ENCODE results near the gene ZNF780A.
"Not testable (repeated sequence)": the region's sequence is repeated elsewhere in the genome, so short reads cannot be mapped to it uniquely, and the experiment has no call there.

DNA sequence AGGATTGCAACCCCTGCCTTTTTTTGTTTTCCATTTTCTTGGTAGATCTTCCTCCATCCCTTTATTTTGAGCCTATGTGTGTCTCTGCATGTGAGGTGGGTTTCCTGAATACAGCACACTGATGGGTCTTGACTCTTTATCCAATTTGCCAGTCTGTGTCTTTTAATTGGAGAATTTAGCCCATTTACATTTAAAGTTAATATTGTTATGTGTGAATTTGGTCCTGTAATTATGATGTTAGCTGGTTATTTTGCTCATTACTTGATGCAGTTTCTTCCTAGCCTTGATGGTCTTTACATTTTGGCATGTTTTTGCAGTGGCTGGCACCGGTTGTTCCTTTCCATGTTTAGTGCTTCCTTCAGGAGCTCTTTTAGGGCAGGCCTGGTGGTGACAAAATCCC, 49.0 kb downstream of the ZNF780A start:
- TF ChIP-seq, protein P1, sequence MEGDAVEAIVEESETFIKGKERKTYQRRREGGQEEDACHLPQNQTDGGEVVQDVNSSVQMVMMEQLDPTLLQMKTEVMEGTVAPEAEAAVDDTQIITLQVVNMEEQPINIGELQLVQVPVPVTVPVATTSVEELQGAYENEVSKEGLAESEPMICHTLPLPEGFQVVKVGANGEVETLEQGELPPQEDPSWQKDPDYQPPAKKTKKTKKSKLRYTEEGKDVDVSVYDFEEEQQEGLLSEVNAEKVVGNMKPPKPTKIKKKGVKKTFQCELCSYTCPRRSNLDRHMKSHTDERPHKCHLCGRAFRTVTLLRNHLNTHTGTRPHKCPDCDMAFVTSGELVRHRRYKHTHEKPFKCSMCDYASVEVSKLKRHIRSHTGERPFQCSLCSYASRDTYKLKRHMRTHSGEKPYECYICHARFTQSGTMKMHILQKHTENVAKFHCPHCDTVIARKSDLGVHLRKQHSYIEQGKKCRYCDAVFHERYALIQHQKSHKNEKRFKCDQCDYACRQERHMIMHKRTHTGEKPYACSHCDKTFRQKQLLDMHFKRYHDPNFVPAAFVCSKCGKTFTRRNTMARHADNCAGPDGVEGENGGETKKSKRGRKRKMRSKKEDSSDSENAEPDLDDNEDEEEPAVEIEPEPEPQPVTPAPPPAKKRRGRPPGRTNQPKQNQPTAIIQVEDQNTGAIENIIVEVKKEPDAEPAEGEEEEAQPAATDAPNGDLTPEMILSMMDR (IDR thresholded peaks at IDR 0.05): not testable (repeated sequence)
- not testable (repeated sequence) for TF ChIP-seq ZFX (IDR thresholded peaks at IDR 0.05; ENCODE audit: borderline replicate concordance)
